CD4-positive, alpha-beta T cell treated with Interleukin-10 for 1 hour (primary cell): Measurements from ENCODE around the gene MKRN1.
A peak's percentile ranks its signal among the peaks of the same experiment; 100 is the strongest.
"Not testable (repeated sequence)": the region's sequence is repeated elsewhere in the genome, so short reads cannot be mapped to it uniquely, and the experiment has no call there.

ENCODE experiments used
- DNase-seq: peaks from one replicate; pipeline ENCODE4 v3.0.0-alpha.2; 2020

Gene MKRN1

DNA sequence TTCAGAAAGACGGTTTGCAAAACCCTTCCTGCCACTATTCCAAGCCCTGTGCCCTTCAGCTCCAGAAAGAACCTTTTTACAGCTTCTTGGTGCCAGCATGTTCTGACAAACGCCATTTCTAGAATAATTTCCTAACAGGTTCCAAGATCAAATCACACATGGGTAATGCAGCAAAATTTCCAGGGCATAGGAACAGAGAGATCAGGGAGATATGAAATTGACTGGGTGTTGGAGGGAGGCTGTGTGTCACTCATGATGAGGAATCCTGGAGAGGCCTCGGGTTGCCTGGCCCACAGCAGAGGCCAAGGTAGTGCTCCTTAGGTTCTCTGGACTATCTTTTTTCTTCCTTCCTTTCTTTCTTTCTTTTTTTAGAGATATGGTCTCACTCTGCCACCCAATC is 45.9 kb downstream of the MKRN1 start:
- DNase-seq = no peak

DNA sequence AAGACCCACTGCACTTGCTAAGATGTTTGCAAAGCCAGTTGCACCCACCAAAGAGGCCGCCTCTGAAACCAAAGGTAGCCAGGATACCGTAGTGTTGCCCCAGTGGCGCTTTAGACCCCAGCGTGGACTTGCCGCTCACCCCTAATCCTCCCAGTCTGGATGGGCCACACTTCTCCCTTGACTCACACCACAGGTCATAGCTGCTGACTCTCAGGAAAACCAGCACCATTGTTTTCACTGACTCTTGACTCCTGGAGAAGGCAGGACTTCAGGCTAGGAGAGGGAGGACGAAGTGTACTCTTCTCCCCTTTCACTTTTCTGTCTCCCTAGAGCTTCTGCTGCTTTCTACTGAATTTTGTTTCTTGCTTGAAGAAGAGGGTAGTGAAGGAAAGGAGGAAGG is 53.2 kb downstream of the MKRN1 start:
- DNase-seq = no peak

- no peak for DNase-seq
Observed at GRCh38 chr7:140425718-140426117, 53.6 kb downstream of the MKRN1 start.

- DNase-seq = no peak
Observed at GRCh38 chr7:140423501-140423900, 55.8 kb downstream of the MKRN1 start.

- no peak for DNase-seq
Observed at GRCh38 chr7:140421521-140421920, 57.8 kb downstream of the MKRN1 start.

DNA sequence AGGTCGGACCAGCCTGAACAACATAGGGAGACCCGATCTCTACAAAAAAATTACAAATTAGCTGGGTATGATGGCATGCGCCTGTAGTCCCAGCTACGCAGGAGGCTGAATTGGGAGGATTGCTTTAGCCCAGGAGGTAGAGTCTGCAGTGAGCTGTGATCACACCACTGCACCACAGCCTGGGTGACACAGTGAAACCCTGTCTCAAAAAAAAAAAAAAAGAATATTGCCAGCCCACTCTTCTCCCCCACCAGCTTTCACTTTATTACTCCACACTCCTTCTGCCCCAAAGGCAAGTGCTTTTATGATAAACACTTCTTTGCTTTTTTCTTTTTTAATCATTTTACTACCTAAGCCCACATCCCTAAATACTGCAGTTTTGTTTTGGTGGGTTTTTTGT is 60.7 kb downstream of the MKRN1 start:
- no peak for DNase-seq

GRCh38 chr7:140418156-140418472 is 61.2 kb downstream of the MKRN1 start:
- not testable (repeated sequence) for DNase-seq

- DNase-seq = no peak
Observed at GRCh38 chr7:140417456-140418155, 61.7 kb downstream of the MKRN1 start.

- no peak for DNase-seq
Observed at GRCh38 chr7:140416560-140416959, 62.7 kb downstream of the MKRN1 start.

GRCh38 chr7:140415816-140416215 is 63.5 kb downstream of the MKRN1 start:
- DNase-seq = not testable (repeated sequence)

DNA sequence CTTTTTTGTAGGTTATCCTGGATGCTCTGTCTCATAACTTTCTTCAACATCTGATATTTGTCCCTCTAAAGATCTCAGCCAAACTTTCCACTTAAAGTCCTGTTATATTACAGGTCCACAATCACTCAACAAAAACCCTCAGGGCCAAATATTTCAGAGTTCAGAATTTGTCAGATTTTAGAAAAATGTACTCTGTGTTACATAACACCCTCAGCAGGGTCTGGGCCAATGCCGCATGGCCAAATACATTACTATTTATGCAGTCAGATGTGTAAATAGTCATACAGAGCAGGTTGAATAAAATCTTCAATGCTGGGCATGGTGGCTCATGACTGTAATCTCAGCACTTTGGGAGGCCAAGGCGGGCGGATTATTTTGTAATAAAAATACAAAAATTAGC is 63.9 kb downstream of the MKRN1 start:
- DNase-seq = no peak

DNA sequence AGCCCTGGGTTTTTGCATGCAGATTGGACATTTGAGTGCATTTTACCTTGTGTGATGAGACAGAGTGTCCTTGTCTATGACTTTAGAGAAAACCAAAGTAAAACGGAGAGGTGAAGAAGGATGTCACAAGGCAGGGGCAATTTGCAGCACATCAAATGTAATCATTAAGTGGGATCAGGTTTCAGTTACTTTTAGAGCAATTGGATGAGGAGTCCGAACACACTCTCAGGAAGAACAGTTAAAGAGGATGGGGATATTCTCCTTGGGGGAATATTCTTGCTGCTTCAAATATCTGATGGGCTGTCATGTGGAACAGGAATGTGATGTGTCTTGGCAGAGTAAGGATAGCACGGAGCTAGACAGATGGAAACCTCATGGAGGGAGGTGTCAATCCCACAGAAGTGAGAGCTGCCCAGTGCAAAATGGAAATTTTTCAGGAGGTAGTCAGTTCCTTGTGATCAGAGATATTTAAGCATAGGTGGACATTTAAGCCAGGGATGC is 74.7 kb downstream of the MKRN1 start:
- DNase-seq = no peak

- peak; percentile 70 for DNase-seq
Observed at GRCh38 chr7:140403878-140404564, 75.3 kb downstream of the MKRN1 start, which contains the start of gene RAB19. Gene RAB19, plus strand, starts transcription at chr7:140404058. Its CDS starts 3,589 bp downstream, at chr7:140407647.
